ENCODE data around the gene THAP7.

- TF ChIP-seq CTCF (IDR thresholded peaks at IDR 0.05; ENCODE audit: low read depth, low read length, poor library complexity, severe bottlenecking) (no peak), EZH2phosphoT487 (IDR thresholded peaks at IDR 0.05; ENCODE audit: borderline replicate concordance, low read length) (no peak)
Measured at GRCh38 chr22:20952544-20953341, 49.2 kb downstream of the THAP7 start.
